ENCODE measurements around the gene GREM1.

The GREM1 gene

DNA sequence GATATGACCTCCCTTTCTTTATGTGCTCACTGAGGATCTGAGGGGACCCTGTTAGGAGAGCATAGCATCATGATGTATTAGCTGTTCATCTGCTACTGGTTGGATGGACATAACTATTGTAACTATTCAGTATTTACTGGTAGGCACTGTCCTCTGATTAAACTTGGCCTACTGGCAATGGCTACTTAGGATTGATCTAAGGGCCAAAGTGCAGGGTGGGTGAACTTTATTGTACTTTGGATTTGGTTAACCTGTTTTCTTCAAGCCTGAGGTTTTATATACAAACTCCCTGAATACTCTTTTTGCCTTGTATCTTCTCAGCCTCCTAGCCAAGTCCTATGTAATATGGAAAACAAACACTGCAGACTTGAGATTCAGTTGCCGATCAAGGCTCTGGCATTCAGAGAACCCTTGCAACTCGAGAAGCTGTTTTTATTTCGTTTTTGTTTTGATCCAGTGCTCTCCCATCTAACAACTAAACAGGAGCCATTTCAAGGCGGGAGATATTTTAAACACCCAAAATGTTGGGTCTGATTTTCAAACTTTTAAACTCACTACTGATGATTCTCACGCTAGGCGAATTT is 14.9 kb downstream of the GREM1 start:
- no peak for DNase-seq

- no peak for DNase-seq
Observed at GRCh38 chr15:32733281-32733680, 15.5 kb downstream of the GREM1 start.

- DNase-seq, result no peak
Observed at GRCh38 chr15:32735989-32736700, 18.3 kb downstream of the GREM1 start.

- DNase-seq, result no peak
Observed at GRCh38 chr15:32736701-32737061, 18.9 kb downstream of the GREM1 start.

DNA sequence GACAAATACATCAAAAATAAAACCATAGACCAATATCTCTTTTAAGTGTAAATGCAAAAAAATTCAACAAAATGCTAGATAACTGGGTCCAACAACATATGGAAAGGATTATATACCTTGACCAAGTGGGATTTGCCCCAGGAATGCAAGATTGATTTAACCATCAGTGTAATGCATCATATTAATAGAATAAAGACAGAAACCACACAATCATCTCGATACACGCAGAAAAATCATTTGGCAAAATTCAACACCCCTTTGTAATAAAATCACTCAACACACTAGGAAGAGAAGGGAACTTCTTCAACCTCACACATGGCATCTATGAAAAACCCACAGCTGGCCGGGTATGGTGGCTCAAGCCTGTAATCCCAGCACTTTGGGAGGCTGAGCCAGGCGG is 19.5 kb downstream of the GREM1 start:
- no peak for DNase-seq

DNA sequence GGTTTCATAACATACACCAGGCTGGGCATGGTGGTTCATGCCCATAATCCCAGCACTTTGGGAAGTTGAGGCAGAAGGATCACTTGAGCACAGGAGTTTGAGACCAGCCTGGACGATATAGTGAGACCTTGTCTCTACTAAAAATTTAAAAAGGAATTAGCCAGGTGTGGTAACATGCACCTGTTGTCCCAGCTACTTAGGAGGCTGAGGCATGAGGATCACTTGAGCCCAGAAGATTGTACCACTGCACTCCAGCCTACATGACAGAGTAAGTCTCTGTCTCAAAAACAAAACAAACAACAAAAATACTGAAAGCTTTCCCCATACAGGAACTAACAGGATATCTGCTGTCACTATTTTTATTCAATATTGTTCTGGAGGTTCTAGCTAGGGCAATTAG is 20.9 kb downstream of the GREM1 start:
- no peak for DNase-seq

GRCh38 chr15:32739522-32740063 is 21.8 kb downstream of the GREM1 start:
- DNase-seq, result no peak

DNA sequence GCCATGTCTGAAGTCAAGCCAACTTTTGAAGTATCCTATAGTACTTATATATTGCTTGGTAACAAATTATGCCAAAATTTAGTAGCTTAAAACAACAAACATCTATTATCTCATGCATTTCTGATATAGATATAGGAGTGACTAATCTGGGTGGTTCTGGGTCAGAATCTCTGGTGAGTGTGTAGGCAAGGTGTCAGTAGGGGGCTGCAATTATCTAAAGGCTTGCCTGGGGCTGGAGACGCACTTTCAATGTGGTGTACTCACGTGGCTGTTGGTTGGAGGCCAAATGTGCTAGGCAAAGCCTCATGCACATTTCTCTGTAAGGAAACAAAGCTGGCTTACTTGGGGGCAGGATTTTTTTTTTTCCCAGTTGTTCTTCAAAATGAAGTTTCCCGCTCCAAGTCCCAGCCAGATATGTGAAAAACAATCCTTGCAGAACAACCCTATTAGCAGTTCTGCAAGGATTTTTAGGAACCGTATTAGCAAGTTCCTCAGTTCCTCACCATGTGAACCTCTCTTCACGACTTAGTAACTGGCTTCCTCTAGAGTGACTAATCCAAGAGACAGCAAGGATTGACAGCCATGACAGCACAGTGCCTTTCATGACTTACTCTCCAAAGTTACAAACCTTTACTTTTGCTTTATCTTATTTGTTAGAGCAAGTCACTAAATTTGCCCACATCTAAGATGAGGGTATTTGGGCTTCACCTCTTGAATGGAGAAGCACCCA is 25.8 kb downstream of the GREM1 start:
- no peak for DNase-seq

DNA sequence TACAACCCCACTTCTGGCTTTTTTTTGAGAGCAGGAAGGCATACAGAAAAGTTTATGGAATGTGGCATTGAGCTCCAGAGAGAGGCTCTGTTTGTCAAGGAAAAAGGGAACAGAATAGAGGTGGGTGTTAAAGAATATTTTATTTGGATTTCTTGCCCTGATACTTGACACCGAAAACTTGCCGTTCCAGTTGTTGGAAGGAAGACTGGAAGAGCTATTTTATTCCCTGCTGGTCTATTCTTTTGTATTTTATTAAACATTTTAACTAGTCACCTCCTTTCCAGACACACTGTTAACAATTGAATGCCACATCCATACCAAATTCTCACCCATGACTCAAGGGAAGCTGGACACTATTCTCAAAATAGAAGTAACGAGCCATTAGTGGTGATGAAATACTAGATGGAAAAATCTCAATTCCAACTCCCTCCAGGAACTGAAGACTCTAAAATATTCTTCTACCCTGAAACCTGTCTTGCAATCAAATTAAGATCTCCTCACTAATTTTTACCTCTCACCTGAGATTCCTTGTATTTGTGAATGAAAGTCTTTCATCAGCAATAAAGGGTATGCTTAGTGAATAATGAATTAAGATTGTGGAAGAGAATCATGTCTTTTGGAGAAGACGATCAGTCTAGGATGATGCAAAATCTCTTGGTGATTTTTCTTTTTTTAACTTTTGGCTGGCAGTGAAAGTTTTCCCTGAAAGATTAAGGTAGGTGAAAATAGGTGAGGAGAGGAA is 28.5 kb downstream of the GREM1 start:
- DNase-seq, result no peak

DNA sequence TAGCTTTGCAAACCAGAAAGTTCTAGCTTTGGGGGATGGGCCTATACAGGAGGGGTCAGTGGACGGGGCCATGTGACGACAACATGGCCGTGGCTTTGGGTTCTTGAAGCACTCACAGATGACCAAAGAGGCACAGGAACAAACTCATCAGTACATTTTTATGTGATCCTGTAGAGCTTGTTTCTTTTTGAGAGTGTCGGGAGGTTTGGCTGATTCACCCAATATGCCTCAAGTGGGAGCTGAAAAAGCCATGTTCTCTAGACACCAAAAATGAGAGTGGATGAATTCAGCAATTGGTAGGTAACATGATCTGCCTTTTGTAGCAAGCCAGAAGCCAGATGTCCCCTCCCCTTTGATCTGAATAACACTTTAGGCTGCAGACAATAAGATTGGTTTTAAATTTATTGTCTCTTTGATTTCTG is 30.1 kb downstream of the GREM1 start:
- DNase-seq, result no peak

GRCh38 chr15:32750979-32751378 is 33.2 kb downstream of the GREM1 start:
- DNase-seq, result no peak

DNA sequence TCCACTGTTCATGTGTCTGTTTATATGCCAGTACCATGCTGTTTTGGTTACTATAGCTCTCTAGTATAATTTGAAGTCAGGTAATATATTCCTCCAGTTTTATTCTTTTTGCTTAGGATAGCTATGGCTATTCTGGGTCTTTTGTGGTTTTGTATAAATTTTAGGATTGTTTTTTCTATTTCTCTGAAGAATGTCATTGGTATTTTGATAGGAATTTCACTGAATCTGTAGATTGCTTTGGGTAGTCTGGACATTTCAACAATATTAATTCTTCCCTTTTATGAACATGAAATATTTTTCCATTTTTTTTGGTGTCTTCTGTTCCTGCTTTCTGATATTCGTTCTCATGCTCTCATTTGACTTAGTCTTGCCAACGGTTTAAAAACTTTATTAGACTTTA is 39.6 kb downstream of the GREM1 start:
- DNase-seq, result no peak

GRCh38 chr15:32763295-32763694 is 45.5 kb downstream of the GREM1 start:
- no peak for DNase-seq

- DNase-seq, result no peak
Observed at GRCh38 chr15:32765236-32765635, 47.4 kb downstream of the GREM1 start.

- DNase-seq, result no peak
Observed at GRCh38 chr15:32766101-32766500, 48.3 kb downstream of the GREM1 start.

- DNase-seq, result no peak
Observed at GRCh38 chr15:32767236-32767635, 49.4 kb downstream of the GREM1 start.

- no peak for DNase-seq
Observed at GRCh38 chr15:32774022-32774421, 56.2 kb downstream of the GREM1 start.

- no peak for DNase-seq
Observed at GRCh38 chr15:32775103-32775502, 57.3 kb downstream of the GREM1 start.

DNA sequence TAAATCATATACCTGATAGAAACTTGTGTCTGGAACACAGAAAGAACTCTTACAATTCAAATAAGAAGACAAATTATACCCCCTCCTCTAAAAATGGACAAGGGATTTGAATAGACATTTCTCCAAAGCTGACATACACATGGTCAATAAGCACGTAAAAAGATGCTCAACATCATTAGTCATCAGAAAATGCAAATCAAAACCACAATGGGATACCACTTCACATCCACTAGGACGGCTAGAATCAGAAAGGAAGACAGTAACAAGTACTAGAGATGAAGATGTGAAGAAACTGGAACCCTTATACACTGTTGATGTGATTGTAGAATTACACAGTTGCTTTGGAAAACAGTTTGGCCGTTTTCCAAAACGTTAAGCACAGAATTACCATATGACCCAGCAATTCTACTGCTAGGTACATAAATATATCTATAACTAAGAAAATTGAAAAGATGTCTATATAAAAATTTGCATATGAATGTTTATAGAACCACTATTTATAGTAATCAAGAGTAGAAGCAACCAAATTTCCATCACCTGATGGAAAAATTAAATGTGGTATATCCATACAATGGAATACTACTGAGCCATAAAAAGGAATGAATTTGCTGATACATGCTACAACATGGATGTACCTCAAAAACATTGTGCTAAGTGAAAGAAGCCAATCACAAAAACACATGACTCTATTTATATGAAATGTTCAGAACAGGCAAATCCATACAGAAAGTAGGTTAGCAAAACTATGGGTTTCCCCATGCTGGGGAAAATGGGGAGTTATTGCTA is 60.8 kb downstream of the GREM1 start:
- no peak for DNase-seq

GRCh38 chr15:32781781-32782180 is 64.0 kb downstream of the GREM1 start:
- DNase-seq, result no peak

- no peak for DNase-seq
Observed at GRCh38 chr15:32784581-32784980, 66.8 kb downstream of the GREM1 start.

- no peak for DNase-seq
Observed at GRCh38 chr15:32786906-32787305, 69.1 kb downstream of the GREM1 start.

- no peak for DNase-seq
Observed at GRCh38 chr15:32787949-32788348, 70.1 kb downstream of the GREM1 start.
